A673 (cell line): ENCODE measurements around the gene ZNF296. TPM values are rescaled to one million over a fixed set of nuclear protein-coding genes. Genes with fewer than 3 reads are reported as not detected.

ENCODE experiments used
- BruUV-seq: library from RNA; stranded (reverse); fragments of 400-500 nt; replicated peaks from 2 replicates; lab custom pipeline; 2021; lab: Mats Ljungman, UMichigan
- CTCF ChIA-PET: fragments of 300-600 bp; sonication (Branson Sonifier 250); formaldehyde crosslinking; loops from one replicate; lab custom pipeline; 2022; ENCODE audit warnings: antibody characterized with exemption; lab: Charles Lee
- POLR2A ChIA-PET: fragments of 300-600 bp; sonication (Branson Sonifier 250); formaldehyde crosslinking; loops from one replicate; lab custom pipeline; 2022; ENCODE audit warnings: antibody characterized with exemption; ENCODE audit not compliant: low non-redundant PET; lab: Charles Lee
- DNase-seq: peaks from one replicate; pipeline ENCODE4 v3.0.0-alpha.2; 2015; ENCODE audit warnings: low spot score
- H3K27ac ChIP-seq: fragments of 200-600 bp; sonication (generic); 2 replicates; pipeline ENCODE4 v1.5.1; 2016; ENCODE audit warnings: mixed run types, low read depth, mild to moderate bottlenecking, mixed read lengths, antibody characterized with exemption, low read length; ENCODE audit not compliant: poor library complexity, severe bottlenecking
- H3K27me3 ChIP-seq: fragments of 200-600 bp; sonication (generic); replicated peaks from 2 replicates; pipeline ENCODE4 v1.6.1; 2017; ENCODE audit warnings: mixed run types, low read depth, mild to moderate bottlenecking, mixed read lengths, antibody characterized with exemption, low read length; ENCODE audit not compliant: insufficient read depth, poor library complexity
- H3K36me3 ChIP-seq: fragments of 200-600 bp; sonication (generic); 2 replicates; pipeline ENCODE4 v1.6.1; 2016; ENCODE audit warnings: mixed run types, mild to moderate bottlenecking, mixed read lengths, antibody characterized with exemption, low read length; ENCODE audit not compliant: insufficient read depth, poor library complexity, severe bottlenecking
- H3K4me1 ChIP-seq: fragments of 200-600 bp; sonication (generic); 2 replicates; pipeline ENCODE4 v1.6.1; 2017; ENCODE audit warnings: mixed run types, mild to moderate bottlenecking, mixed read lengths, antibody characterized with exemption, low read length; ENCODE audit not compliant: insufficient read depth, poor library complexity, severe bottlenecking
- H3K4me3 ChIP-seq: fragments of 200-600 bp; sonication (generic); 2 replicates; pipeline ENCODE4 v1.5.1; 2016; ENCODE audit warnings: low read depth, mixed run types, mild to moderate bottlenecking, mixed read lengths, low read length; ENCODE audit not compliant: poor library complexity, severe bottlenecking
- H3K9me3 ChIP-seq: fragments of 200-600 bp; sonication (generic); 2 replicates; pipeline ENCODE4 v1.6.1; 2016; ENCODE audit warnings: mixed run types, low read depth, mild to moderate bottlenecking, mixed read lengths, antibody characterized with exemption, low read length; ENCODE audit not compliant: poor library complexity, severe bottlenecking
- EZH2 ChIP-seq: fragments of 200-600 bp; sonication (generic); IDR thresholded peaks from 2 replicates; pipeline ENCODE4 v1.6.1; 2017; ENCODE audit warnings: borderline replicate concordance, low read depth, mild to moderate bottlenecking, mixed read lengths, antibody characterized with exemption, low read length; ENCODE audit not compliant: poor library complexity, severe bottlenecking
- intact Hi-C: fragments of 100-400 bp; cut with micrococcal nuclease; formaldehyde crosslinking; loops from one replicate; pipeline ENCODE4 v1.10.0; 2022; ENCODE audit not compliant: unreplicated experiment
- total RNA-seq: library from RNA; stranded (reverse); gene quantifications from 2 replicates; pipeline ENCODE4 v1.2.3, GENCODE V29; 2021
- TF ChIP-seq, protein P1 (sequence below): fragments of 300-800, 200-600 bp; sonication (generic); conservative IDR thresholded peaks from 2 replicates; pipeline ENCODE4 v1.5.1; 2017; ENCODE audit warnings: low read depth, mild to moderate bottlenecking, antibody characterized with exemption, low read length, moderate library complexity, mixed read lengths

The ZNF296 gene
- total RNA-seq, 1 experiment from 2014 or later = 3.0 TPM

GRCh38 chr19:45027371-45027770 is 48.9 kb downstream of the ZNF296 start:
- Histone ChIP-seq H3K27ac (no peak overlapping the region), H3K9me3 (no peaks in the 10 kb centered on the region), H3K36me3 (no peaks in the 10 kb centered on the region), H3K4me1 (no peaks in the 10 kb centered on the region), H3K4me3 (no peak overlapping the region), H3K27me3 (no peaks in the 10 kb centered on the region)
- TF ChIP-seq, protein P1, sequence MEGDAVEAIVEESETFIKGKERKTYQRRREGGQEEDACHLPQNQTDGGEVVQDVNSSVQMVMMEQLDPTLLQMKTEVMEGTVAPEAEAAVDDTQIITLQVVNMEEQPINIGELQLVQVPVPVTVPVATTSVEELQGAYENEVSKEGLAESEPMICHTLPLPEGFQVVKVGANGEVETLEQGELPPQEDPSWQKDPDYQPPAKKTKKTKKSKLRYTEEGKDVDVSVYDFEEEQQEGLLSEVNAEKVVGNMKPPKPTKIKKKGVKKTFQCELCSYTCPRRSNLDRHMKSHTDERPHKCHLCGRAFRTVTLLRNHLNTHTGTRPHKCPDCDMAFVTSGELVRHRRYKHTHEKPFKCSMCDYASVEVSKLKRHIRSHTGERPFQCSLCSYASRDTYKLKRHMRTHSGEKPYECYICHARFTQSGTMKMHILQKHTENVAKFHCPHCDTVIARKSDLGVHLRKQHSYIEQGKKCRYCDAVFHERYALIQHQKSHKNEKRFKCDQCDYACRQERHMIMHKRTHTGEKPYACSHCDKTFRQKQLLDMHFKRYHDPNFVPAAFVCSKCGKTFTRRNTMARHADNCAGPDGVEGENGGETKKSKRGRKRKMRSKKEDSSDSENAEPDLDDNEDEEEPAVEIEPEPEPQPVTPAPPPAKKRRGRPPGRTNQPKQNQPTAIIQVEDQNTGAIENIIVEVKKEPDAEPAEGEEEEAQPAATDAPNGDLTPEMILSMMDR = no peak
- no peak for TF ChIP-seq EZH2
- BruUV-seq = no TSS peak
- intact Hi-C loops = no loop called here
- ChIA-PET CTCF (no interaction called here), POLR2A (no interaction called here)
- no peak for DNase-seq

DNA sequence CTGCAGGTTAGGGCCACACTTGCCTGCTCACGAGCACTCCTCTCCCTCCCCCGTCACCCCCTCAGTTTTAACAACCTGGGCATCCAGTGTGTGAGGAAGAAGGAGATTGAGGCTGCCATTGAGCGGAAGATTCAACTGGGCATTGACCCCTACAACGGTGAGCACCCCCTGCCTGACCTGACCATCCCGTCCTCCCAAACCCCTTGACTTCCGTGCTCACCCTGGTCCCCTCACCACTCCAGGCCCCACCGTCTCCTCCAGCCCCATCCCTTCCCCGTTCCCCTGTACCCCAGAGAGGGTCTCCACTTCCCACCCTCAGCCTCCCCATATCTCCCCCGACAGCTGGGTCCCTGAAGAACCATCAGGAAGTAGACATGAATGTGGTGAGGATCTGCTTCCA is 51.0 kb downstream of the ZNF296 start:
- H3K4me1 ChIP-seq = no peaks in the 10 kb centered on the region
- ChIA-PET POLR2A (no interaction called here), CTCF (no interaction called here)
- no peak overlapping the region for H3K4me3 ChIP-seq
- H3K27me3 ChIP-seq = no peaks in the 10 kb centered on the region
- no peaks in the 10 kb centered on the region for H3K36me3 ChIP-seq
- no peak for TF ChIP-seq EZH2
- TF ChIP-seq, protein P1 = no peak
- no peaks in the 10 kb centered on the region for H3K9me3 ChIP-seq
- intact Hi-C loops = no loop called here
- no peak for DNase-seq
- no peak overlapping the region for H3K27ac ChIP-seq
- no TSS peak for BruUV-seq

GRCh38 chr19:45023048-45023447 is 53.2 kb downstream of the ZNF296 start:
- peak; percentile 48 for DNase-seq
- POLR2A ChIA-PET = no interaction called here
- CTCF ChIA-PET = interaction anchor here (0.7 kb wide), 1 partner anchor 444 kb away, joined by 4 read pairs; no protein-coding TSS in a partner anchor
- no peaks in the 10 kb centered on the region for H3K4me1 ChIP-seq
- no TSS peak for BruUV-seq
- no peaks in the 10 kb centered on the region for H3K36me3 ChIP-seq
- H3K9me3 ChIP-seq = no peaks in the 10 kb centered on the region
- H3K27me3 ChIP-seq = no peaks in the 10 kb centered on the region
- H3K27ac ChIP-seq = no peak overlapping the region
- no peak overlapping the region for H3K4me3 ChIP-seq
- TF ChIP-seq, protein P1 = no peak
- TF ChIP-seq EZH2 = no peak
- intact Hi-C loops = no loop called here
